Skeletal muscle satellite cell (primary cell): Measurements from ENCODE around the gene TMPRSS3.

Experiments used
- H3K27me3 ChIP-seq: 2 replicates; pipeline ENCODE4 v1.7.0; 2013; ENCODE audit warnings: low read length; ENCODE audit not compliant: control insufficient read depth, insufficient read depth
- H3K36me3 ChIP-seq: 2 replicates; pipeline ENCODE4 v1.7.0; 2013; ENCODE audit warnings: mild to moderate bottlenecking, control low read depth, low read length; ENCODE audit not compliant: insufficient read depth
- H3K4me1 ChIP-seq: 2 replicates; pipeline ENCODE4 v1.7.0; 2013; ENCODE audit warnings: low read length; ENCODE audit not compliant: control insufficient read depth, insufficient read depth
- H3K4me2 ChIP-seq: 2 replicates; pipeline ENCODE4 v1.7.0; 2013; ENCODE audit warnings: mild to moderate bottlenecking, low read length
- H3K4me3 ChIP-seq: 2 replicates; pipeline ENCODE4 v1.7.0; 2013; ENCODE audit warnings: low read length
- H3K9ac ChIP-seq: 2 replicates; pipeline ENCODE4 v1.7.0; 2013; ENCODE audit warnings: mild to moderate bottlenecking, low read depth, low read length, moderate library complexity
- H3K9me3 ChIP-seq: replicated peaks from 2 replicates; pipeline ENCODE4 v1.7.0; 2013; ENCODE audit warnings: mild to moderate bottlenecking, control low read depth, low read length

Gene TMPRSS3

GRCh38 chr21:42352441-42353095 is 43.3 kb downstream of the TMPRSS3 start:
- Histone ChIP-seq H3K4me1 (no peaks in the 10 kb centered on the region), H3K36me3 (no peaks in the 10 kb centered on the region), H3K4me2 (no peak overlapping the region), H3K9ac (no peak overlapping the region), H3K4me3 (no peak overlapping the region), H3K9me3 (no peaks in the 10 kb centered on the region), H3K27me3 (no peaks in the 10 kb centered on the region)

DNA sequence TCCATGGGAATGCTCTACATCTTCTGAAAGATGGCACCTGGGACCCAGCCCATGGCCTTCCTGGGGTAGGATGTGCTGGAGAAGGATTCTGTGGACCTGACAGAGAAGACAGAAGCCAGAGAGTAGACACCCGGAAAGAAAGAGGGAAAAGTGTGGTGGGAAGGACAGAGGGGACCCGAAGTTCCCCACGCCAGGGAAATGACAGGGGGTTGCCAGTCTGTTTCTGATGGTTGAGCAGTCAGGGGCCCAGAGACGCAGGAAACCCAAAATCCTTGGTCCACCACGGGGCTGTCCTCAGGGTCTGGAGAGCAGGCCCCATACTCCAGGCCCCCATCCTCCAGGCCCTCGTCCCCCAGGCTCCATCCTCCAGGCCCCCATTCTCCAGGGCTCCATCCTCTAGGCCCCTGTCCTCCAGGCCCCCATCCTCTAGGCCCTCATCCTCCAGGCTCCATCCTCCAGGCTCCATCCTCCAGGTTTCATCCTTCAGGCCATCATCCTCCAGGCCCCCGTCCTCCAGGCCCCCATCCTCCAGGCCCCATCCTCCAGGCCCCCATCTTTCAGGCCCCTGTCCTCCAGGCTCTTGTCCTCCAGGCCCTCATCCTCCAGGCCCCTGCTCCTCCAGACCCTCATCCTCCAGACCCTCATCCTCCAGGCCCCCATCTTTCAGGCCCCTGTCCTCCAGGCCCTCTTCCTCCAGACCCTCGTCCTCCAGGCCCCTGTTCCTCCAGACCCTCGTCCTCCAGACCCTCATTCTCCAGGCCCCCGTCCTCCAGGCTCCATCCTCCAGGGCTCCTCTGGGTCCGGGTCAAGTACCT is 44.0 kb downstream of the TMPRSS3 start:
- H3K4me3 ChIP-seq: no peak overlapping the region
- no peak overlapping the region for H3K4me2 ChIP-seq

DNA sequence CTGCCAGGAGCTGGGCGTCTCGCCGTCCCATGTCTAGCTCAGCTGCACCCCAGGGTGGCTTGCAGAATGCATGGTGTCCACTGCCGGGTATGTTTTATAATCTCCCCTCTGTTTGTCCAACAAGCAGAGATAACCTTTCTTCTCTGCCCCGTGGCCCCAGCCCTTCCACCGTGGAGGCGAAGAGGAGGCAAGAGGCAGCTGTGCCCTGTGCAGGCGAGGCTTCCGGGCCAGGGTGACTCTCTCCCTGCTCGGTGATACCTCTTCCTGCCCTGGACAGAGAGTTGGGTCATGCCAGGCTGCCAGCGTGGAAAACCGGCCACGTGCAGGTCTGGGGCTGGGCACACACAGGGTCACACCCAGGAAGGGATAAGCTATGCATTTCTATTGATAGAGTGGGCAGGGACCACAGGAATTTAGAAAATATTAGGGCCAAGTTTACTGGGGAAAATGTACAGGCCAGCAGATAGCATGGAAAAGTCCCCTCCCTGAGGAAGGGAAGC is 44.9 kb downstream of the TMPRSS3 start, which contains the start of gene TFF2:
TSS of gene TFF2 (minus strand) at position 68 of the 500 bp plus-strand sequence. CDS start at position 31, 37 bp downstream.
- H3K9me3 ChIP-seq: no peaks in the 10 kb centered on the region
- no peak within 1 kb of the TSS for H3K4me3 ChIP-seq
- no peak within 1 kb of the TSS for H3K9ac ChIP-seq
- H3K4me1 ChIP-seq: no peaks in the 10 kb centered on the region
- H3K36me3 ChIP-seq: no peaks in the 10 kb centered on the region
- H3K4me2 ChIP-seq: no peak within 1 kb of the TSS
- no peaks in the 10 kb centered on the region for H3K27me3 ChIP-seq

More for the DNA sequence above, 44.0 kb downstream of the TMPRSS3 start:
- H3K9ac ChIP-seq: no peak overlapping the region
- H3K27me3 ChIP-seq: no peaks in the 10 kb centered on the region
- H3K36me3 ChIP-seq: no peaks in the 10 kb centered on the region
- no peaks in the 10 kb centered on the region for H3K9me3 ChIP-seq
- H3K4me1 ChIP-seq: no peaks in the 10 kb centered on the region

- no peak overlapping the region for H3K9ac ChIP-seq
- H3K4me2 ChIP-seq: no peak overlapping the region
- no peaks in the 10 kb centered on the region for H3K36me3 ChIP-seq
- H3K9me3 ChIP-seq: no peaks in the 10 kb centered on the region
- no peaks in the 10 kb centered on the region for H3K4me1 ChIP-seq
- H3K4me3 ChIP-seq: no peak overlapping the region
- no peaks in the 10 kb centered on the region for H3K27me3 ChIP-seq
Measured at GRCh38 chr21:42350318-42350910, 45.4 kb downstream of the TMPRSS3 start.

GRCh38 chr21:42349420-42350317 is 46.2 kb downstream of the TMPRSS3 start:
- H3K27me3 ChIP-seq: no peaks in the 10 kb centered on the region
- no peaks in the 10 kb centered on the region for H3K4me1 ChIP-seq
- H3K9me3 ChIP-seq: no peaks in the 10 kb centered on the region
- no peak overlapping the region for H3K4me3 ChIP-seq
- no peaks in the 10 kb centered on the region for H3K36me3 ChIP-seq
- H3K4me2 ChIP-seq: no peak overlapping the region
- H3K9ac ChIP-seq: no peak overlapping the region

DNA sequence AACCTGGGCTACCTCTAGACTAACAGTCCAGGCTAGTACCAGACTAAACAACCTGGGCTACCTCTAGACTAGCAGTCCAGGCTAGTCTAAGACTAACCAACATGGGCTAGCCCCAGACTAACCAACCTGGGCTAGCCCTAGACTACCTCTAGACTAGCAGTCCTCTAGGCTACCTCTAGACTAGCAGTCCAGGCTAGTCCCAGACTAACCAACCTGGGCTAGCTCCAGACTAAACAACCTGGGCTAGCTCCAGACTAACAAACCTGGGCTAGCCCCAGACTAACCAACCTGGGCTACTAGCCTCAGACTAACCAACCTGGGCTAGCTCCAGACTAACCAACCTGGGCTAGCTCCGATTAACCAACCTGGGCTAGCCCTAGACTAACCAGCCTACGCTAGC is 47.1 kb downstream of the TMPRSS3 start:
- no peaks in the 10 kb centered on the region for H3K9me3 ChIP-seq
- H3K4me3 ChIP-seq: no peak overlapping the region
- no peaks in the 10 kb centered on the region for H3K27me3 ChIP-seq
- H3K4me1 ChIP-seq: no peaks in the 10 kb centered on the region
- no peak overlapping the region for H3K4me2 ChIP-seq
- H3K36me3 ChIP-seq: no peaks in the 10 kb centered on the region
- no peak overlapping the region for H3K9ac ChIP-seq

DNA sequence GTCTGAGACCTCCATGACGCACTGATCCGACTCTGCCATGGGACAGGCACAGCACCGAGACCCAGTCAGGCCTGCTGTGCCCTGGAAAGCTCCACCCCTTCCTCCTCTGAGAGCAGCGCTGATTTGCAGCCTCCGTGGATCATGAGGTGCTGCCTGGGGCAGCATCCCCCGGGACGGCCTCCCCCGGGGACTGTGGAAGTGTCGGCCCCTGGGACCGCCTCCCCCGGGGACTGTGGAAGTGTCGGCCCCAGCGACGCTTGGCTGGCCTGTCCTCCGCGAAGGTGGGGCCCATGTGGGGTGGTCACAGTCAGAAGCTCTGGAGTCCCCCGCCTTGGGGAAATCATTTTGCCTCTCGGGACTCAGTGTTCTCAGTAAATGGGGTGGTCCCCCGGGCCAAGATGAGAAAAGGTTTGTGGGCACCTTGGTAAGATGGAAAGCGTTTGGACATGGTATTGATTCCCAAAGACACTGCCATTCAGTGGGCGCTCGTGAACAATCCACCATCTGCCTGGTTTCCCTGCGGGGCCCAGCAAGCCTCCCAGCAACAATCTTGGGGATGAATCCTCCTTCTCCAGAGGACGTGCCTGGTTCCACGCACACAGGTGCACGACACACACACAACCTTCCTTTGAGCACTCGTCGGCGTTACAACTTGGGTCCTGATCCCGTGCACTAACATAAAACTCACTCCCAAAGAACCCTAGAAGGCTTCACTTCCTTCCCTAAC is 48.1 kb downstream of the TMPRSS3 start:
- Histone ChIP-seq H3K4me2 (no peak overlapping the region), H3K4me1 (no peaks in the 10 kb centered on the region), H3K4me3 (no peak overlapping the region), H3K27me3 (no peaks in the 10 kb centered on the region), H3K9ac (no peak overlapping the region), H3K36me3 (no peaks in the 10 kb centered on the region), H3K9me3 (no peaks in the 10 kb centered on the region)

DNA sequence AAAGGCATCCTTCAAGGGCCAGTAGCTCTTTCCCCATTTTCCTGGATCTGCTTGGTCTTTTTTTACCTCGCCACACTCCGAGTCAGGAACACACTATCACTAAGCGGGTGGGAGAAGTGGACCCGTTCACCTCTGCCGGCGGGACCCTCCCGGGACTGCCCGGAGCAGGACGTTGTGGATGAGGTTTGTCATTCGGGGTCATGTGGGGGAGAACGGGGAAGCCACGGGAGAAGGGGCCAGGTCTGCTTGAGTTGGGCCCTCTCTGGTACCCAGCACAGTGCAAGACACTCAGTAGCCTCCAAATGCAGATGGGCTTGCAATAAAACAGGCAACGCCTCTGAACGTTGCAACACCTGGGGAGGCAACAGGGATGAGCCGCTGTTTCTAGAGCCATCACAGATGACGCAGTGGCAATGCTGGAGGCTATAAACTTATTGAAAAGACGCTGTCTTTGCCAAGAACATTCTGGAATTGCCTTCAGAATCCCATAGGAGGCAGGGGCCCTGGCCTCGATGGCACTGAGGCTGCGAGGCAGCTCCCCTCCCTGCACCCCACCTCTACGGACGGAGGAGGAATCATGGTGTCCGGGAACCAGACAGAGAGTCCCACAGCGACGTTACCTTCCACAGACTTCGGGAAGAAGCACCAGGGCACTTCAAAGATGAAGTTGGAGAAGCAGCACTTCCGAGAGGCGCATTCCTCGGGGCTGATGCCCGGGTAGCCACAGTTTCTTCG is 48.8 kb downstream of the TMPRSS3 start:
- Histone ChIP-seq H3K4me3 (no peak overlapping the region), H3K4me1 (no peaks in the 10 kb centered on the region), H3K4me2 (no peak overlapping the region), H3K9me3 (no peaks in the 10 kb centered on the region), H3K9ac (no peak overlapping the region), H3K36me3 (no peaks in the 10 kb centered on the region), H3K27me3 (no peaks in the 10 kb centered on the region)

DNA sequence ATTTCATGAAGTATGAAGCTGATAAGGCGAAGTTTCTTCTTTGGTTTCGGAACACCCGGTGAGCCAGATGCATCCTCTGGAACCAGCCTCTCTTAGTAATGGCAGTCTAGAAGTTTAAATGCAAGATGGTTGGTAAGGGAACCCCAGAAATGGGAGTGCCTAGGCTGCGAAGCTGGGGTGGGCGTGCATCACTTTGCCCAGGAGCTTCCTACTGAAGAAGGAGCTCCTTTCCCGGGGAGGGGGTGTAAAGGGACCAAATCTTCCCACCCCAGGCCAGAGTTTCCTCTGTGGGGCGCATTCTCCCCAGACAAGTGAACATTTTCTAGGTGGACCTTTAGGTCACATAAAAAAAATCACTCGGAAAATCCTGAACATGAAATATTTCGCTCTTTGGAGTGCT is 49.4 kb downstream of the TMPRSS3 start:
- Histone ChIP-seq H3K9me3 (no peaks in the 10 kb centered on the region), H3K4me3 (no peak overlapping the region), H3K9ac (no peak overlapping the region), H3K27me3 (no peaks in the 10 kb centered on the region), H3K4me1 (no peaks in the 10 kb centered on the region), H3K4me2 (no peak overlapping the region), H3K36me3 (no peaks in the 10 kb centered on the region)

DNA sequence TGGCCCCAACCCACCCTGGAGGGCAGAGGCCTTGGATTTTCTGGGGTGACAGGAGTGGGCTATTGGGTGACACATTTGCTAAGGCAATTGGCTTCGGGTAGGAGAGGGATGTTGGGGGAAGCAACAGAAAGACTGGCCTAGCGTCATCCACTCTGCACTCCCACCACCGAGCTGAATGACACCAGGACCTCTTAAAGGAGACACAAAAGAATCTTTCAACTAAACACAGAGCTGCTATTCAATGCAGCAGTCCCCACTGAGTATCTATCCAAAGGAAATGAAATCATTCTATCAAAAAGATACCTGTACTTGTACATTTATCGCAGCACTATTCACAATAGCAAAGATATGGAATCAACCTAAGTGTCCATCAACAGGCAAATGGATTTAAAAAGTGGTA is 51.2 kb downstream of the TMPRSS3 start:
- Histone ChIP-seq H3K27me3 (no peaks in the 10 kb centered on the region), H3K36me3 (no peaks in the 10 kb centered on the region), H3K9me3 (no peaks in the 10 kb centered on the region)

More for the DNA sequence above, 51.2 kb downstream of the TMPRSS3 start:
- no peak overlapping the region for H3K9ac ChIP-seq
- no peak overlapping the region for H3K4me2 ChIP-seq
- H3K4me1 ChIP-seq: no peaks in the 10 kb centered on the region
- no peak overlapping the region for H3K4me3 ChIP-seq
